GM12878 (cell line): ENCODE data around the gene RCC1. TPM values are rescaled to one million over a fixed set of nuclear protein-coding genes. Genes with fewer than 3 reads are reported as not detected.

Experiments used
- ATF7 ChIP-seq: fragments of 450-650 bp; IDR thresholded peaks from 2 replicates; pipeline ENCODE4 v1.6.1; 2016; ENCODE audit warnings: low read depth, mild to moderate bottlenecking
- BHLHE40 ChIP-seq, 2 experiments: fragments of 450-650 bp in 1 of 2; IDR thresholded peaks; 2 replicates each; pipeline ENCODE4 v1.6.1; 2011 to 2017; ENCODE audit warnings: low read depth in 2 of 2, borderline replicate concordance in 1 of 2, improper control_type of control experiment in 1 of 2, low read length in 1 of 2, mild to moderate bottlenecking in 1 of 2
- CBX5 ChIP-seq: sonication (generic); IDR thresholded peaks from 2 replicates; pipeline ENCODE4 v1.6.1; 2016; ENCODE audit warnings: low read depth, moderate library complexity, mild to moderate bottlenecking, inconsistent platforms
- CREM ChIP-seq: IDR thresholded peaks from 2 replicates; pipeline ENCODE4 v1.6.1; 2014; ENCODE audit warnings: antibody characterized with exemption, low read depth
- ETV6 ChIP-seq, 2 experiments: fragments of 450-650 bp in 1 of 2; IDR thresholded peaks in 1 of 2; conservative IDR thresholded peaks in 1 of 2; 2 replicates each; pipeline ENCODE4 v1.6.1; 2014; ENCODE audit warnings: antibody characterized with exemption in 1 of 2, borderline replicate concordance in 1 of 2, low read depth in 1 of 2, mild to moderate bottlenecking in 1 of 2, moderate library complexity in 1 of 2
- FOXK2 ChIP-seq: fragments of 450-650 bp; IDR thresholded peaks from 2 replicates; pipeline ENCODE4 v1.6.1; 2017; ENCODE audit warnings: mild to moderate bottlenecking, moderate library complexity
- FOXM1 ChIP-seq: IDR thresholded peaks from 2 replicates; pipeline ENCODE4 v1.6.1; 2012; ENCODE audit warnings: low read depth, mild to moderate bottlenecking, inconsistent platforms, low read length, moderate library complexity
- GABPA ChIP-seq: IDR thresholded peaks from 2 replicates; pipeline ENCODE4 v1.6.1; 2014; ENCODE audit warnings: antibody characterized with exemption, low read depth, mild to moderate bottlenecking, inconsistent platforms
- GATAD2B ChIP-seq: fragments of 450-650 bp; conservative IDR thresholded peaks from 2 replicates; pipeline ENCODE4 v1.6.1; 2017; ENCODE audit warnings: low read depth, mild to moderate bottlenecking, moderate library complexity
- HDGF ChIP-seq: fragments of 450-650 bp; IDR thresholded peaks from 2 replicates; pipeline ENCODE4 v1.6.1; 2016; ENCODE audit warnings: antibody characterized with exemption
- IKZF1 ChIP-seq: fragments of 450-650 bp; conservative IDR thresholded peaks from 2 replicates; pipeline ENCODE4 v1.6.1; 2017; ENCODE audit warnings: antibody characterized with exemption, mild to moderate bottlenecking
- IRF4 ChIP-seq: IDR thresholded peaks from 2 replicates; pipeline ENCODE4 v1.6.1; 2011; ENCODE audit warnings: low read depth, low read length
- MXI1 ChIP-seq: fragments of 150-350 bp; IDR thresholded peaks from 2 replicates; pipeline ENCODE4 v1.6.1; 2011; ENCODE audit warnings: low read depth, mild to moderate bottlenecking, inconsistent platforms, low read length, improper control_type of control experiment
- PML ChIP-seq: IDR thresholded peaks from 2 replicates; pipeline ENCODE4 v1.6.1; 2012; ENCODE audit warnings: low read length, inconsistent platforms
- POLR2A ChIP-seq: IDR thresholded peaks from 2 replicates; pipeline ENCODE4 v1.6.1; 2011; ENCODE audit warnings: low read depth, mild to moderate bottlenecking, low read length
- RB1 ChIP-seq: fragments of 450-650 bp; formaldehyde crosslinking; IDR thresholded peaks from 2 replicates; pipeline ENCODE4 v1.6.1; 2017; ENCODE audit warnings: mild to moderate bottlenecking, borderline replicate concordance
- SMC3 ChIP-seq: IDR thresholded peaks from 2 replicates; pipeline ENCODE4 v1.6.1; 2011; ENCODE audit warnings: low read length, improper control_type of control experiment, borderline replicate concordance
- SP1 ChIP-seq: IDR thresholded peaks from one replicate; pipeline ENCODE4 v1.6.1; 2011; ENCODE audit warnings: low read depth, low read length
- TARDBP ChIP-seq: IDR thresholded peaks from 2 replicates; pipeline ENCODE4 v1.6.1; 2016; ENCODE audit warnings: borderline replicate concordance
- TCF12 ChIP-seq: IDR thresholded peaks from 2 replicates; pipeline ENCODE4 v1.6.1; 2011; ENCODE audit warnings: low read depth, mild to moderate bottlenecking, low read length
- ZNF207 ChIP-seq: fragments of 450-650 bp; IDR thresholded peaks from 2 replicates; pipeline ENCODE4 v1.6.1; 2014; ENCODE audit warnings: antibody characterized with exemption, mild to moderate bottlenecking, borderline replicate concordance
- ZNF622 ChIP-seq: fragments of 450-650 bp; IDR thresholded peaks from 2 replicates; pipeline ENCODE4 v1.6.1; 2017; ENCODE audit warnings: mild to moderate bottlenecking, inconsistent platforms
- polyA plus RNA-seq, 11 experiments: library from polyadenylated mRNA; depleted of rRNA in 4 of 11; unstranded in 6 of 11; stranded (reverse) in 5 of 11; fragments of >200 nt; fragmentation: Nextera tagmentation in 4 of 11; fragmentation: Illumina TruSeq in 1 of 11; extraction: Ambion mirVana in 4 of 11; extraction: Trizol in 1 of 11; gene quantifications; 1 replicate in 1 of 11; 2 replicates in 10 of 11; pipeline versions ENCODE4 v1.2.1 to v1.2.3, GENCODE V29; 2011 to 2016; ENCODE audit warnings: inconsistent platforms in 2 of 11, missing spikeins in 2 of 11, low read depth in 1 of 11
- total RNA-seq, 4 experiments: library from RNA; depleted of rRNA in 3 of 4; stranded (reverse); fragments of >200 nt in 3 of 4; fragmentation: Illumina TruSeq in 1 of 4; extraction: Trizol in 1 of 4; gene quantifications; 2 replicates each; pipeline versions ENCODE4 v1.2.1 to v1.2.3, GENCODE V29; 2013 to 2021
- TF ChIP-seq, protein P1 (sequence below): fragments of 450-650 bp; IDR thresholded peaks from 2 replicates; pipeline ENCODE4 v1.6.1; 2017; ENCODE audit warnings: borderline replicate concordance
- TF ChIP-seq, protein P2 (sequence below): IDR thresholded peaks from 2 replicates; pipeline ENCODE4 v1.6.1; 2011; ENCODE audit warnings: borderline replicate concordance, low read depth, mild to moderate bottlenecking, moderate library complexity, low read length; ENCODE audit not compliant: insufficient read depth, poor library complexity, severe bottlenecking
- TF ChIP-seq, protein P3 (sequence below): fragments of 450-650 bp; IDR thresholded peaks from 2 replicates; pipeline ENCODE4 v1.6.1; 2016; ENCODE audit warnings: mild to moderate bottlenecking
- TF ChIP-seq, protein P4 (sequence below): fragments of 450-650 bp; conservative IDR thresholded peaks from 2 replicates; pipeline ENCODE4 v1.6.1; 2017; ENCODE audit warnings: mild to moderate bottlenecking, moderate library complexity

The RCC1 gene
- total and polyA plus RNA-seq, 10 of the 15 experiments (the other 5 are each of a cell fraction or from before 2014, with no cell fraction given), result 8.3 to 99.4 (median 74.6) TPM

DNA sequence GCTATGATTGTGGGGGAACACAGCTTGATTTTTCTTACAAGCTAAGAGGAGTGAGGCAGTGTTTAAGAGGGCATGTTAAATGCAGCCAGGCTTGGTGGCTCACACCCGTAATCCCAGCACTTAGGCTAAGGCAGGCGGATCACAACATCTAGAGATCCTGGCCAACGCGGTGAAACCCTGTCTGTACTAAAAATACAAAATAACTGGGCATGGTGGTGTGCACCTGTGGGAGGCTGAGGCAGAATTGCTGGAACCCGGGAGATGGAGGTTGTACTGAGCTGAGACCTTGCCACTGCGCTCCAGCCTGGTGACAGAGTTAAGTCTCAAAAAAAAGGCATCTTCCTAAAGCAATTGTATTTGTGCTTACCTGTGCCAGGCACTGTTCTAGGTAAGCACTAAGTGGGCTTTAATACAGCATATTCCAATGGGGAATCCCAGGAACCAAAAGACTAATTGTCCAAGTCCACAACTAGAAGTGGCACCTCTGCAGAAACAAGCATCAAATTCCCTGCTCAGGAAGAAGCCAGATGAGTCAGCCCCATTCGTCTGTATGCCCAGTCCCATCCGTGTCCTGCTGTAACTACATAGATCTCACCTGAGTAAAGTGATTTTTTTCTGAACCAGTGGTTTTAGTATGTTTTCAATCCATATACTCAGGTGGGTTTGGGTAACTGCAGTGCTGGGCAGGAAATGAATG, 4.6 kb downstream of the RCC1 start (continued):
- no peak for TF ChIP-seq ATF7
- TF ChIP-seq ZNF622, result no peak
- peak; percentile 57; the same call in 1 of the 2 replicates for TF ChIP-seq TARDBP
- TF ChIP-seq GATAD2B, result no peak
- TF ChIP-seq TCF12, result 0 out of 2 replicates have a peak, but pooled peaks have one; percentile 17
- TF ChIP-seq, protein P1, sequence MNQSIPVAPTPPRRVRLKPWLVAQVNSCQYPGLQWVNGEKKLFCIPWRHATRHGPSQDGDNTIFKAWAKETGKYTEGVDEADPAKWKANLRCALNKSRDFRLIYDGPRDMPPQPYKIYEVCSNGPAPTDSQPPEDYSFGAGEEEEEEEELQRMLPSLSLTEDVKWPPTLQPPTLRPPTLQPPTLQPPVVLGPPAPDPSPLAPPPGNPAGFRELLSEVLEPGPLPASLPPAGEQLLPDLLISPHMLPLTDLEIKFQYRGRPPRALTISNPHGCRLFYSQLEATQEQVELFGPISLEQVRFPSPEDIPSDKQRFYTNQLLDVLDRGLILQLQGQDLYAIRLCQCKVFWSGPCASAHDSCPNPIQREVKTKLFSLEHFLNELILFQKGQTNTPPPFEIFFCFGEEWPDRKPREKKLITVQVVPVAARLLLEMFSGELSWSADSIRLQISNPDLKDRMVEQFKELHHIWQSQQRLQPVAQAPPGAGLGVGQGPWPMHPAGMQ, result no peak
- no peak for TF ChIP-seq IKZF1
- peak; percentile 5; the same call in 1 of the 2 replicates for TF ChIP-seq CREM
- TF ChIP-seq POLR2A, result peak; percentile 67
- no peak for TF ChIP-seq GABPA
- no peak for TF ChIP-seq RB1
- TF ChIP-seq, protein P2, sequence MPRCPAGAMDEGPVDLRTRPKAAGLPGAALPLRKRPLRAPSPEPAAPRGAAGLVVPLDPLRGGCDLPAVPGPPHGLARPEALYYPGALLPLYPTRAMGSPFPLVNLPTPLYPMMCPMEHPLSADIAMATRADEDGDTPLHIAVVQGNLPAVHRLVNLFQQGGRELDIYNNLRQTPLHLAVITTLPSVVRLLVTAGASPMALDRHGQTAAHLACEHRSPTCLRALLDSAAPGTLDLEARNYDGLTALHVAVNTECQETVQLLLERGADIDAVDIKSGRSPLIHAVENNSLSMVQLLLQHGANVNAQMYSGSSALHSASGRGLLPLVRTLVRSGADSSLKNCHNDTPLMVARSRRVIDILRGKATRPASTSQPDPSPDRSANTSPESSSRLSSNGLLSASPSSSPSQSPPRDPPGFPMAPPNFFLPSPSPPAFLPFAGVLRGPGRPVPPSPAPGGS, result peak; percentile 81
- TF ChIP-seq, protein P3, sequence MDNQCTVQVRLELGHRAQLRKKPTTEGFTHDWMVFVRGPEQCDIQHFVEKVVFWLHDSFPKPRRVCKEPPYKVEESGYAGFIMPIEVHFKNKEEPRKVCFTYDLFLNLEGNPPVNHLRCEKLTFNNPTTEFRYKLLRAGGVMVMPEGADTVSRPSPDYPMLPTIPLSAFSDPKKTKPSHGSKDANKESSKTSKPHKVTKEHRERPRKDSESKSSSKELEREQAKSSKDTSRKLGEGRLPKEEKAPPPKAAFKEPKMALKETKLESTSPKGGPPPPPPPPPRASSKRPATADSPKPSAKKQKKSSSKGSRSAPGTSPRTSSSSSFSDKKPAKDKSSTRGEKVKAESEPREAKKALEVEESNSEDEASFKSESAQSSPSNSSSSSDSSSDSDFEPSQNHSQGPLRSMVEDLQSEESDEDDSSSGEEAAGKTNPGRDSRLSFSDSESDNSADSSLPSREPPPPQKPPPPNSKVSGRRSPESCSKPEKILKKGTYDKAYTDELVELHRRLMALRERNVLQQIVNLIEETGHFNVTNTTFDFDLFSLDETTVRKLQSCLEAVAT, result no peak
- 0 out of 2 replicates have a peak, but pooled peaks have one; percentile 12 for TF ChIP-seq IRF4
- no peak for TF ChIP-seq SMC3
- no peak; the same call in 1 of the 2 replicates for TF ChIP-seq CBX5
- peak in 1 of 2 experiments; percentile 15; a peak in 2 of 4 replicates for TF ChIP-seq ETV6 (conservative IDR thresholded peaks at IDR 0.05 in 1 of 2, IDR thresholded peaks at IDR 0.05 in 1 of 2; ENCODE audit: borderline replicate concordance in 1 of 2, low read depth in 1 of 2)
- TF ChIP-seq SP1, result no peak
- TF ChIP-seq, protein P4, sequence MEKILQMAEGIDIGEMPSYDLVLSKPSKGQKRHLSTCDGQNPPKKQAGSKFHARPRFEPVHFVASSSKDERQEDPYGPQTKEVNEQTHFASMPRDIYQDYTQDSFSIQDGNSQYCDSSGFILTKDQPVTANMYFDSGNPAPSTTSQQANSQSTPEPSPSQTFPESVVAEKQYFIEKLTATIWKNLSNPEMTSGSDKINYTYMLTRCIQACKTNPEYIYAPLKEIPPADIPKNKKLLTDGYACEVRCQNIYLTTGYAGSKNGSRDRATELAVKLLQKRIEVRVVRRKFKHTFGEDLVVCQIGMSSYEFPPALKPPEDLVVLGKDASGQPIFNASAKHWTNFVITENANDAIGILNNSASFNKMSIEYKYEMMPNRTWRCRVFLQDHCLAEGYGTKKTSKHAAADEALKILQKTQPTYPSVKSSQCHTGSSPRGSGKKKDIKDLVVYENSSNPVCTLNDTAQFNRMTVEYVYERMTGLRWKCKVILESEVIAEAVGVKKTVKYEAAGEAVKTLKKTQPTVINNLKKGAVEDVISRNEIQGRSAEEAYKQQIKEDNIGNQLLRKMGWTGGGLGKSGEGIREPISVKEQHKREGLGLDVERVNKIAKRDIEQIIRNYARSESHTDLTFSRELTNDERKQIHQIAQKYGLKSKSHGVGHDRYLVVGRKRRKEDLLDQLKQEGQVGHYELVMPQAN, result no peak
- no peak for TF ChIP-seq HDGF
- TF ChIP-seq BHLHE40 (IDR thresholded peaks at IDR 0.05; ENCODE audit: borderline replicate concordance in 1 of 2, low read depth in 2 of 2, low read length in 1 of 2), result no peak
- no peak for TF ChIP-seq MXI1
- no peak; the same call in 1 of the 2 replicates for TF ChIP-seq FOXM1
- no peak for TF ChIP-seq ZNF207
- no peak for TF ChIP-seq FOXK2
- peak; percentile 37; the same call in 1 of the 2 replicates for TF ChIP-seq PML
